Neural progenitor cell (in vitro differentiated cells): ENCODE data around the gene KIF1B. TPM values are rescaled to one million over a fixed set of nuclear protein-coding genes. Genes with fewer than 3 reads are reported as not detected.

Source experiments
- DNase-seq: peaks from one replicate; pipeline ENCODE4 v3.0.0-alpha.2; 2016; ENCODE audit warnings: low spot score
- H2AFZ ChIP-seq: fragments of 200-600 bp; sonication (generic); replicated peaks from 2 replicates; pipeline ENCODE4 v1.6.1; 2016; ENCODE audit warnings: antibody characterized with exemption
- H3F3A ChIP-seq: fragments of 200-600 bp; sonication (generic); 2 replicates; pipeline ENCODE4 v1.6.1; 2016; ENCODE audit warnings: antibody characterized with exemption, low read depth
- H3K27ac ChIP-seq: fragments of 200-600 bp; sonication (generic); 2 replicates; pipeline ENCODE4 v1.5.1; 2016; ENCODE audit warnings: mild to moderate bottlenecking
- H3K27me3 ChIP-seq: fragments of 200-600 bp; sonication (generic); 2 replicates; pipeline ENCODE4 v1.6.1; 2016; ENCODE audit warnings: mild to moderate bottlenecking, moderate library complexity
- H3K36me3 ChIP-seq: fragments of 200-600 bp; sonication (generic); 2 replicates; pipeline ENCODE4 v1.5.1; 2016
- H3K4me1 ChIP-seq: fragments of 200-600 bp; sonication (generic); 2 replicates; pipeline ENCODE4 v1.6.1; 2016; ENCODE audit warnings: mixed run types
- H3K4me2 ChIP-seq: fragments of 200-600 bp; sonication (generic); 2 replicates; pipeline ENCODE4 v1.6.1; 2016
- H3K4me3 ChIP-seq: fragments of 200-600 bp; sonication (generic); 2 replicates; pipeline ENCODE4 v1.5.1; 2016
- H3K79me2 ChIP-seq: fragments of 200-600 bp; sonication (generic); 2 replicates; pipeline ENCODE4 v1.6.1; 2016; ENCODE audit warnings: low read depth
- H3K9ac ChIP-seq: fragments of 200-600 bp; sonication (generic); 2 replicates; pipeline ENCODE4 v1.6.1; 2016
- H3K9me3 ChIP-seq: fragments of 200-600 bp; sonication (generic); 2 replicates; pipeline ENCODE4 v1.5.1; 2016; ENCODE audit warnings: low read depth
- H4K20me1 ChIP-seq: fragments of 200-600 bp; sonication (generic); 2 replicates; pipeline ENCODE4 v1.6.1; 2016; ENCODE audit warnings: low read depth
- H3K27ac Mint-ChIP-seq: 3 replicates; pipeline ENCODE4 v1.8.0; 2021; ENCODE audit warnings: mixed read lengths
- H3K27me3 Mint-ChIP-seq: 2 replicates; pipeline ENCODE4 v1.8.0; 2022; ENCODE audit warnings: low read depth, mild to moderate bottlenecking, inconsistent platforms, moderate library complexity, mixed read lengths; ENCODE audit not compliant: insufficient read depth
- H3K36me3 Mint-ChIP-seq: 3 replicates; pipeline ENCODE4 v1.8.0; 2021; ENCODE audit warnings: mixed read lengths
- H3K4me1 Mint-ChIP-seq: 3 replicates; pipeline ENCODE4 v1.8.0; 2021; ENCODE audit warnings: mixed read lengths
- H3K4me3 Mint-ChIP-seq: 3 replicates; pipeline ENCODE4 v1.8.0; 2021; ENCODE audit warnings: mild to moderate bottlenecking, moderate library complexity, mixed read lengths
- H3K9me3 Mint-ChIP-seq: 3 replicates; pipeline ENCODE4 v1.8.0; 2020; ENCODE audit warnings: mixed read lengths
- CTCF ChIP-seq: fragments of 200-600 bp; sonication (generic); IDR thresholded peaks from 2 replicates; pipeline ENCODE4 v1.5.1; 2017; ENCODE audit warnings: antibody characterized with exemption, mild to moderate bottlenecking
- EZH2 ChIP-seq: fragments of 200-600 bp; sonication (generic); IDR thresholded peaks from 2 replicates; pipeline ENCODE4 v1.6.1; 2017; ENCODE audit warnings: antibody characterized with exemption, mild to moderate bottlenecking, moderate library complexity
- EZH2phosphoT487 ChIP-seq: fragments of 200-600 bp; sonication (generic); IDR thresholded peaks from 2 replicates; pipeline ENCODE4 v1.6.1; 2017; ENCODE audit warnings: antibody characterized with exemption
- total RNA-seq: library from RNA; depleted of rRNA; stranded (reverse); fragments of >200 nt; gene quantifications from 2 replicates; pipeline ENCODE4 v1.2.3, GENCODE V29; 2015; ENCODE audit warnings: low replicate concordance

KIF1B gene
- total RNA-seq, 1 donor from 2014 or later = 52.0 TPM

- Mint-ChIP-seq H3K4me1 (peaks cover 18% of the 10 kb centered on the region), H3K4me3 (no peak overlapping the region), H3K36me3 (peaks cover 36% of the 10 kb centered on the region), H3K9me3 (no peaks in the 10 kb centered on the region), H3K27me3 (no peaks in the 10 kb centered on the region), H3K27ac (no peak overlapping the region)
- Histone ChIP-seq H3K79me2 (no peaks in the 10 kb centered on the region), H2AFZ (no peak overlapping the region), H3K4me2 (no peak overlapping the region), H3K4me1 (no peaks in the 10 kb centered on the region), H3F3A (no peaks in the 10 kb centered on the region), H3K9me3 (no peaks in the 10 kb centered on the region), H4K20me1 (no peaks in the 10 kb centered on the region), H3K36me3 (peaks cover 7% of the 10 kb centered on the region), H3K4me3 (no peak overlapping the region), H3K27me3 (no peaks in the 10 kb centered on the region), H3K9ac (no peak overlapping the region), H3K27ac (no peak overlapping the region)
- TF ChIP-seq EZH2phosphoT487 (no peak), CTCF (no peak), EZH2 (no peak)
- no peak for DNase-seq
Observed at GRCh38 chr1:10168912-10169514, 41.4 kb upstream of the KIF1B start.

- H3K4me3 ChIP-seq = no peak overlapping the region
- Mint-ChIP-seq H3K27ac (no peak overlapping the region), H3K36me3 (peaks cover 36% of the 10 kb centered on the region), H3K4me3 (no peak overlapping the region), H3K27me3 (no peaks in the 10 kb centered on the region), H3K9me3 (peaks cover 2% of the 10 kb centered on the region), H3K4me1 (peaks cover 18% of the 10 kb centered on the region)
- no peak overlapping the region for H3K9ac ChIP-seq
- H4K20me1 ChIP-seq = no peaks in the 10 kb centered on the region
- peaks cover 7% of the 10 kb centered on the region for H3K36me3 ChIP-seq
- no peaks in the 10 kb centered on the region for H3K79me2 ChIP-seq
- H3K4me2 ChIP-seq = no peak overlapping the region
- H3K9me3 ChIP-seq = no peaks in the 10 kb centered on the region
- no peak for DNase-seq
- TF ChIP-seq EZH2phosphoT487 (no peak), CTCF (no peak), EZH2 (no peak)
- no peak overlapping the region for H3K27ac ChIP-seq
- H3F3A ChIP-seq = no peaks in the 10 kb centered on the region
- no peaks in the 10 kb centered on the region for H3K27me3 ChIP-seq
- no peak overlapping the region for H2AFZ ChIP-seq
- H3K4me1 ChIP-seq = no peaks in the 10 kb centered on the region
Observed at GRCh38 chr1:10170239-10170574, 40.2 kb upstream of the KIF1B start.

- Histone ChIP-seq H4K20me1 (no peaks in the 10 kb centered on the region), H3K9me3 (no peaks in the 10 kb centered on the region), H3K9ac (no peak overlapping the region), H3K27me3 (no peaks in the 10 kb centered on the region), H3K27ac (no peak overlapping the region), H3K79me2 (no peaks in the 10 kb centered on the region), H3K4me3 (no peak overlapping the region), H3F3A (peaks cover 5% of the 10 kb centered on the region), H3K4me2 (no peak overlapping the region), H2AFZ (no peak overlapping the region), H3K36me3 (peaks cover 13% of the 10 kb centered on the region), H3K4me1 (no peaks in the 10 kb centered on the region)
- no peaks in the 10 kb centered on the region for H3K27me3 Mint-ChIP-seq
- peaks cover 18% of the 10 kb centered on the region for H3K4me1 Mint-ChIP-seq
- H3K4me3 Mint-ChIP-seq = no peak overlapping the region
- peak overlapping the region; percentile 91 for H3K27ac Mint-ChIP-seq
- TF ChIP-seq EZH2phosphoT487 (no peak), CTCF (no peak)
- H3K9me3 Mint-ChIP-seq = peaks cover 7% of the 10 kb centered on the region
- peaks cover 36% of the 10 kb centered on the region for H3K36me3 Mint-ChIP-seq
- no peak for DNase-seq
Observed at GRCh38 chr1:10171105-10171767, 39.1 kb upstream of the KIF1B start.
